Endodermal cell (in vitro differentiated cells): ENCODE data around the gene MYO16. TPM values are rescaled to one million over a fixed set of nuclear protein-coding genes. Genes with fewer than 3 reads are reported as not detected.

Experiments
- DNase-seq: peaks from one replicate; pipeline ENCODE4 v3.0.0-alpha.2; 2017
- H3K27ac ChIP-seq: 2 replicates; pipeline ENCODE4 v1.5.1; 2013; ENCODE audit warnings: mild to moderate bottlenecking, low read depth, low read length, moderate library complexity
- H3K27me3 ChIP-seq: 2 replicates; pipeline ENCODE4 v1.6.1; 2013; ENCODE audit warnings: mild to moderate bottlenecking, low read length, moderate library complexity; ENCODE audit not compliant: insufficient read depth, control insufficient read depth, poor library complexity, severe bottlenecking
- H3K36me3 ChIP-seq: 2 replicates; pipeline ENCODE4 v1.7.0; 2013; ENCODE audit warnings: mild to moderate bottlenecking, low read length, moderate library complexity; ENCODE audit not compliant: control insufficient read depth, insufficient read depth
- H3K4me1 ChIP-seq: one replicate; pipeline ENCODE4 v1.7.0; 2013; ENCODE audit warnings: low read length; ENCODE audit not compliant: control insufficient read depth, insufficient read depth
- H3K4me3 ChIP-seq: 2 replicates; pipeline ENCODE4 v1.5.1; 2013; ENCODE audit warnings: mild to moderate bottlenecking, low read length, moderate library complexity
- H3K9ac ChIP-seq: 2 replicates; pipeline ENCODE4 v1.6.1; 2013; ENCODE audit warnings: mild to moderate bottlenecking, low read length, moderate library complexity; ENCODE audit not compliant: poor library complexity, severe bottlenecking; ENCODE audit errors: extremely low read depth
- H3K9me3 ChIP-seq: 2 replicates; pipeline ENCODE4 v1.6.1; 2013; ENCODE audit warnings: mild to moderate bottlenecking, low read length, moderate library complexity; ENCODE audit not compliant: control insufficient read depth
- H3K27ac Mint-ChIP-seq: 2 replicates; pipeline ENCODE4 v1.8.0; 2020; ENCODE audit warnings: mixed read lengths
- H3K27me3 Mint-ChIP-seq: 2 replicates; pipeline ENCODE4 v1.8.0; 2021; ENCODE audit warnings: mild to moderate bottlenecking, mixed read lengths; ENCODE audit not compliant: insufficient read depth
- H3K36me3 Mint-ChIP-seq: 2 replicates; pipeline ENCODE4 v1.8.0; 2020; ENCODE audit warnings: low read depth, mixed read lengths
- H3K4me1 Mint-ChIP-seq: 2 replicates; pipeline ENCODE4 v1.8.0; 2020; ENCODE audit warnings: mixed read lengths
- H3K4me3 Mint-ChIP-seq: 2 replicates; pipeline ENCODE4 v1.8.0; 2020; ENCODE audit warnings: mild to moderate bottlenecking, moderate library complexity, mixed read lengths
- H3K9me3 Mint-ChIP-seq: 2 replicates; pipeline ENCODE4 v1.8.0; 2020; ENCODE audit warnings: mild to moderate bottlenecking, mixed read lengths
- CTCF ChIP-seq: fragments of 200-600 bp; sonication (generic); conservative IDR thresholded peaks from 2 replicates; pipeline ENCODE4 v1.5.0; 2021; ENCODE audit warnings: antibody characterized with exemption, mild to moderate bottlenecking
- WGBS, 2 experiments: methylation state at CpG; one replicate each; pipeline versions ENCODE4 v1.1.5 to v1.1.7; 2013; ENCODE audit warnings: missing lambda C conversion rate in 2 of 2, mixed read lengths in 1 of 2; ENCODE audit not compliant: insufficient coverage in 1 of 2, insufficient read length in 1 of 2; 5-methylcytosine and 5-hydroxymethylcytosine counted together
- total RNA-seq, 2 donors: library from RNA; stranded (reverse); fragmentation: NEBNext Ultra II Directional in 1 of 2; extraction: Animal tissue kit (Norgen Biotek cat#: 25700) in 1 of 2; gene quantifications; 2 replicates in 1 of 2; 3 replicates in 1 of 2; pipeline ENCODE4 v1.2.1, GENCODE V29; 2021

MYO16 gene
- total RNA-seq, 2 donors from 2014 or later: 0.70 to 1.2 TPM

- H3K27me3 ChIP-seq: no peaks in the 10 kb centered on the region
- no peak overlapping the region for H3K27ac Mint-ChIP-seq
- DNase-seq: no peak
- no peak overlapping the region for H3K27ac ChIP-seq
- H3K4me3 ChIP-seq: no peak overlapping the region
- no peaks in the 10 kb centered on the region for H3K36me3 Mint-ChIP-seq
- H3K4me3 Mint-ChIP-seq: no peak overlapping the region
- WGBS, 2 experiments: 95 to 100% methylated on average over 2 of the region's 2 CpGs
- H3K4me1 ChIP-seq: no peaks in the 10 kb centered on the region
- no peaks in the 10 kb centered on the region for H3K36me3 ChIP-seq
- H3K4me1 Mint-ChIP-seq: no peaks in the 10 kb centered on the region
- TF ChIP-seq CTCF: no peak
- no peak overlapping the region for H3K9ac ChIP-seq
- no peaks in the 10 kb centered on the region for H3K9me3 ChIP-seq
- peaks cover 3% of the 10 kb centered on the region for H3K27me3 Mint-ChIP-seq
- peaks cover 6% of the 10 kb centered on the region for H3K9me3 Mint-ChIP-seq
Observed at GRCh38 chr13:109093998-109094397, 464.6 kb downstream of the MYO16 start.

- Mint-ChIP-seq H3K9me3 (peaks cover 6% of the 10 kb centered on the region), H3K36me3 (no peaks in the 10 kb centered on the region), H3K27ac (no peak overlapping the region), H3K4me3 (no peak overlapping the region), H3K27me3 (peaks cover 3% of the 10 kb centered on the region), H3K4me1 (no peaks in the 10 kb centered on the region)
- TF ChIP-seq CTCF: no peak
- DNase-seq: no peak
- Histone ChIP-seq H3K27me3 (no peaks in the 10 kb centered on the region), H3K4me1 (no peaks in the 10 kb centered on the region), H3K9me3 (no peaks in the 10 kb centered on the region), H3K27ac (no peak overlapping the region), H3K9ac (no peak overlapping the region), H3K4me3 (no peak overlapping the region), H3K36me3 (no peaks in the 10 kb centered on the region)
- WGBS, 2 experiments: 94% methylated on average over 2 to 6 of the region's 6 CpGs
Observed at GRCh38 chr13:109095126-109095525, 465.7 kb downstream of the MYO16 start.

GRCh38 chr13:109096101-109096500 lies 466.7 kb downstream of the MYO16 start:
- H3K9me3 Mint-ChIP-seq: peaks cover 6% of the 10 kb centered on the region
- 92 to 95% methylated on average over 4 to 6 of the region's 6 CpGs for WGBS, 2 experiments
- Histone ChIP-seq H3K4me1 (no peaks in the 10 kb centered on the region), H3K9me3 (no peaks in the 10 kb centered on the region), H3K27me3 (no peaks in the 10 kb centered on the region), H3K4me3 (no peak overlapping the region), H3K27ac (no peak overlapping the region), H3K9ac (no peak overlapping the region), H3K36me3 (no peaks in the 10 kb centered on the region)
- no peak overlapping the region for H3K4me3 Mint-ChIP-seq
- no peak overlapping the region for H3K27ac Mint-ChIP-seq
- no peaks in the 10 kb centered on the region for H3K36me3 Mint-ChIP-seq
- DNase-seq: no peak
- H3K4me1 Mint-ChIP-seq: no peaks in the 10 kb centered on the region
- TF ChIP-seq CTCF: no peak
- H3K27me3 Mint-ChIP-seq: no peaks in the 10 kb centered on the region
